Activated naive CD4-positive, alpha-beta T cell (primary cell): ENCODE measurements around the gene IGFBP6.
"Not testable (repeated sequence)": the region's sequence is repeated elsewhere in the genome, so short reads cannot be mapped to it uniquely, and the experiment has no call there.

Experiments used
- DNase-seq, 4 experiments: peaks; one replicate each; lab custom pipeline; 2025; lab: John Stamatoyannopoulos, UW

The IGFBP6 gene

DNA sequence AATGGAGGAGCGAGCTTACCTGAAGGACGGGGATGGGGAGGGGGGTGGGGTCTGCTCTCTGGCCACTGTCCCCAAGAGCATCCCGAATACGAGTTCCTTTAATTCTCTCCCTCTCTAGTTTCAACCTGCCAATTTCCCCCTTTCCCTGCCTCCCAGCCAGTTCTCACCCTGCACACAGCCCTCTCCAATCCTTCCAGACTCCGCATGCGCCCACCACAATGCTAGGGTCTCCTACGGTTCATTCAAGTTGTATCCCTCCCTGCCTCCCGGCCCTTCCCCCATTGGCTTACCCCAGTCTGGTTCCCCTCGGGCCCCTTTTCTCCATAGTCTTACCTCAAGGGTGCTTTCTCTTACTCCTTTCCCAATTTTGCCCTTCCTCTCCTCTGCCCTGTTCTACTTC, 708 bp upstream of the IGFBP6 start:
- DNase-seq, result no peak

DNA sequence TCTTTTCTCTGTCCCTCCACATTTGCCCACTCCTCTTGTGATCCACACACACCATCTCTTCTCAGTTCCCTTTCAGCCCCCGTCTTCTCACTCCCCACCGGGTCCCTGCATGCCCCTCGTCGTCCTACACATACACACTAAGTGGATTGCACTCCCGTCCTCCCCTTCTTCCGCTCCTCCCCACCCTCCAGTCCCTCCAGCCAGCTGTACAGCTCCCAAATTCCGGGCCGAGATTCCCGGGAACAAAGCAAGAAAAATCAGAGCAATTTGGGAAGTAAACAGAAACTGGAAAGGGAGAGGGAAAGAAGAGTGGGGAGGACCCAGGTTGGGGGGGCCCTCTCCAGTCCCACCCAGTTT, 282 bp upstream of the IGFBP6 start:
- DNase-seq, result no peak

DNA sequence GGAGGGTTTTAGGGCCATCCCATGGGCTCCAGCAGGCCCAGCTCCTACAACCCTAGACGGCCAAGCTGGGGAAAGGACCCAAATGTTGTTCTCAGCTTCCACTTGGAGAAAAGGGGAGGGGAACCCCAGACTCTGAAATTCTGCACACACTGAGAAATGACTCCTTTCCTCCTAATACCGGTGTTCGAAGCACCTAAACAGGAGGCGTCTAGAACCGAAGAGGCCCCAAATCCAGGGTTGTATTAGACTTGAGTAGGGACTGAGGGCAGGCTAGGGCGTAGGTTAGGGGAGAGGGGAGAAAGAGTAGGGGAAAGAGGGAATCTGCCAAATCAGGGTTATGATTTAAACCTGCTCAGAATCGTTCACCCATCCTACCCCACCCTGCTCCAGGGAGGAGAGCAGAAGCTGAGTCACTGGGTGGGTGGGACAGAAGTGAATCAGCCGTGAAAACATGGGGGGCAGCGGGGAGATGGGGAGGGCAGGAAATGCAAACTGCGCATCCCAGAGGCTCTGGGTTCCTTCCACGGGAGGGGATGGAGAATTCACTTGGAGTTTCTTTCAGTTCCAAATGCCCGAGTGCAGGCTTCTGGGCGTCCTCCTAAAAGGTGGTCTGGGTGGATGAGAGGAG, 1.0 kb downstream of the IGFBP6 start:
- DNase-seq, result no peak

DNA sequence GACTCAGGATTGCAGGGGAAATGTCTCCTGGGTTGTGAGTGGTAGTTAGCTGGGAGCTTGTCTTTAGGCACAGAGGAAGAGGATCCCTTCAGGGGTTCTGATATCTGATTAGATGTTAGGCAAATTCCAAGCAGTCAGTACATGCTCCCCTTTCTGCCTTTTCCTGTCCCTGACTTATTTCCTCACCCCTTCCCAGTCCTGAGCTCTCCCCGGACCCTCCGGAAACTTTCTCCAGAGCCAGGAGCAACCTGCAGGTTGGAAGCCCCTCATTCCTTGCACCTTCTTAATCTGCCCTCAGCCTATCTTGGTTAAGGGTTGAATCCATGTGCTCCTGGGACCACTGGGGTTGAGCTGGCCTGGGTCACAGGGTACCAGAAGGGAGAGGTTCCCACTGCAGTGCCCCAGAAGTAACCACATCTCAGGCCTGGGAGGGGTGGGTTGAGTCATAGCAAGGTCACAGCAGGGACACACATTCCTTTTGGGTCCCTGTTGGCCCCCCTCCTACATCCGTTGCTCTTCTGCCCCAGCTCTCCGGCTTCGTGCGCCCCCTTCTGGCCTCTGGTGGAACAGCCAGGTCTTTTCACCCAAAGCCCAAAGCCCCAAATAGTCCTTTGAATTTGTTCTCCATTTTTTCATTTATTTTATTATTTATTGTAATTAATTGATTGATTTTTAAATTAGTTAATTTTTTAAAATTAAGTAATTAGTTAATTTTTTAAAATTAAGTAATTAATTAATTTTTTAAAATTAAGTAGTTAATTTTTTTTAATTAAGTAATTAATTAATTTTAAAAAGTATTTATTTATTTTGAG, 1.8 kb downstream of the IGFBP6 start:
- DNase-seq, result peak; percentile 79 to 86 (median 85)

DNA sequence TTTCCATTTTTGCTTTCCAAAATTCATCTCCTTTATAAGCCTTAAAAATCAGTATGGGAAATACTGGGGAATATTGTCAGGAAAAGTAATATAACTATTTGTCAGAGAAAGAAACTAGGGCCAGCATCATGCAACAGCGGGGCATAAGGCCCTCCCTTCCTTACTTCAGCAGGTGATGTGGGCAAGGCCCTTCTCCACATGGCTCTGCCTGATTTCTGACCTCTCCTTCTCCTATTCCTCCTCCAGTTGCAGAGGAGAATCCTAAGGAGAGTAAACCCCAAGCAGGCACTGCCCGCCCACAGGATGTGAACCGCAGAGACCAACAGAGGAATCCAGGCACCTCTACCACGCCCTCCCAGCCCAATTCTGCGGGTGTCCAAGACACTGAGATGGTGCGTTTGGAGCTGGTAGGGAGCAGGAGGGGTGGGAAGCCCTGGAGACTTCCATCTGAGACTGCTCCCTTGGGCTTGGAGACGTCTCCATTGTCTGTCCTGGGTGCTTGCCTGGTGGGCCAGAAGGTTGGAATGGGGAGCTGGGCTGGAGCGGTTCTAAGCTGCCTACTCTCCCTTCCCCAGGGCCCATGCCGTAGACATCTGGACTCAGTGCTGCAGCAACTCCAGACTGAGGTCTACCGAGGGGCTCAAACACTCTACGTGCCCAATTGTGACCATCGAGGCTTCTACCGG, 3.1 kb downstream of the IGFBP6 start:
- no peak for DNase-seq

DNA sequence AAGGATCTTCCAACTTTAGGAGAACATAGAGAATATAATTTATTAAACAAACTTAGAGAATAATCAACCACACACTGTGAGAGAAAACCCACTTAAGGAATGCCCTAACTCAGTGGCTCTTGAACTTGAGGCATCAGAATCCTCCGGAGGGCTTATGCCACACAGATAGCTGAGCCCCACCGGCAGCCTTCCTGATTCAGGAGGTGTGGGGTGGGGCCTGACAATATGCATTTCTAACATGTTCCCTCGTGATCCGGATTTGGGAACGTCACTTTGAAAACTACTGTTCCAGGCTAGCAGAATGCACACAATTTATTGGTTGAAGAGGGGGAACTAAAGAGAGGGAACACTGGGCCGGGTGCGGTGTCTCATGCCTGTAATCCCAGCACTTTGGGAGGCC, 3.8 kb downstream of the IGFBP6 start:
- no peak for DNase-seq

DNA sequence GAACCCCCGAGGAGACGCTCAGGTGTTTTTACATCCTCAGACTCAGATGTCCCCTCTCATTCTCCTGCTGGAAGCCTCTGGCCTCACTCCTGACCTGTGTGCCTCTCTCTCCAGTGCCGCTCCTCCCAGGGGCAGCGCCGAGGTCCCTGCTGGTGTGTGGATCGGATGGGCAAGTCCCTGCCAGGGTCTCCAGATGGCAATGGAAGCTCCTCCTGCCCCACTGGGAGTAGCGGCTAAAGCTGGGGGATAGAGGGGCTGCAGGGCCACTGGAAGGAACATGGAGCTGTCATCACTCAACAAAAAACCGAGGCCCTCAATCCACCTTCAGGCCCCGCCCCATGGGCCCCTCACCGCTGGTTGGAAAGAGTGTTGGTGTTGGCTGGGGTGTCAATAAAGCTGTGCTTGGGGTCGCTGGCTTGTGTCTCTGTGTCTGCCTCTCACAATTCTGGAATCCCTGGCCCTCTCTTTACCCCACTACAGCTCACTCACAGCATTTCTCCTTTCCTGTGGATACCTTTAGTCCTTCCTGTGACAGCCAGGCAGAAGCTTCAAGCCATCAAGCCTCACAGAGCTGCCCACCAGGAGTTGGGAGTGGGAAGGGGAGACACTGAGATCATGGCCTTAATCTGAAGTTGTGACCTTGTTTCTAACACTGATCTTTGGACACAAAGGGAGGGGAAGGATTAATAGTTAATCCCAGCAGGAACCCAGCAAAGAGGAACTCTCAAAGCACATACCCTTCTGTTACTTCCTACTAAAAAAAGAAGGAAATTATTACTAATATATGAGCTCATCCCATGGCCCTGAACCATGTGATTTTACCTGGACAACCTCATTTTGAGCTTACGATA, 4.7 kb downstream of the IGFBP6 start:
- no peak for DNase-seq

DNA sequence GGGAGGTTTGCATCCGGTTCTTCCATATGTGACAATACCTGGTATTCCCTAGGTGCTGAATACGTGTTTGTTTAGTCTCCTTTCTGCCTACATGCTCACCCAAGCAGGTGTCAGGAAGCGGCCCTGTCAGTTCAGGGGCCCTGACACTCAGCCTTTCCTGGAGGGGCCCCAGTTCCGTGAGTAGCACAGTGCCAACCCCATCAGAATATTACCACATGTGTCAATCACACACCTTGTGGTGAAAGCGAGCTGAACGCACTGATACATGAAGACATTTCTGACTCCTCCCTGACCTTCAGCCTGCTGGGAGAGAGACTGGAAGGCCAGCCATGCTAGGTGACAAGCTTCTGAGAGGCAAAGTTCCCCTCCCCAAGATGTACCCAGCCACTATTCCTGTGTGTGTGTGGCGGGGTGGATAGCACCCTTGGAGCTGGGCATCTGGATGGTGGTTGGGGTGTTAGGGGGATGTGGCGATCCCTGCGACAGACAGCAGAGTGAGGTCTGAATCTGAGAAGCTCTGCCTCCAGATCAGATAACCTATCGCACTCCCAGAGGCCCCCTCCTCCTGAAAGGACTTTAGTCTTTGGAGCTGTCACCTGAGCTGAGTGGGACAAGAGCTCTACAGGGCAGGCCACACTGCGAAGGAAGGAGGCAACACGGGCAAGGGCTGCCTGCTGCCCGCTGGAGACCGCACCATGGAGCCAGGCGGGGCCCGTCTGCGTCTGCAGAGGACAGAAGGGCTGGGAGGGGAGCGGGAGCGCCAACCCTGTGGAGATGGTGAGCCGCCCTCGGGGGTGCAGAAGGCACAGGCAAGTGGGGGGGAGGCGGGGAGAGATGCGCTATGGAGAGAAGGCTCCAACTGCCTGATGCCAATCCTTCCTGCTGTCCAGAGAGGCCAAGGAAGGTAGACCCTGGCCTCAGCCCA, 5.7 kb downstream of the IGFBP6 start, which contains the start of gene SOAT2:
Gene SOAT2 (plus strand): TSS at position 604 of the 925 bp plus-strand sequence. CDS start 92 bp downstream, at position 696.
- DNase-seq, result peak in 1 of 4 experiments; percentile 21

DNA sequence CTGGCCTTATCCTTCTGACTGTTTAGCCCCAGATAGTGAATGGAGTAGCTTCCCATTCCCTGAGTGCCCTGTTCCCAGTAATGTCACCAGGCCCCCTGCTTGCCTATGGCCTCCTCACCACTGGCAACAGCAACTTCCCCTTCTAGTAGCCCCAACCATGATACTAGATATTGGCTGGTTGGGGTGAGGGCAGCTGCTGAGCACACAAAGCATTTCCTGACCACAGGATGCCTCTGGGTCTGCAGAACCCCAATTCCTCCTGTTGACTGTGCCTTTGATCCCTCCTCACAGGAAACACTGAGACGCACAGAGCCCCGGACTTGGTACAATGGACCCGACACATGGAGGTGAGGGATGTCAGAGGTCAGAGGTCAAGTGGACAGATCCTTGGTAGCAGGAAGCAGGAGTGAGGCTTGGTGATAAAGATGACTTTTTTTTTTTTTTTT, 6.4 kb downstream of the IGFBP6 start:
- DNase-seq, result no peak

DNA sequence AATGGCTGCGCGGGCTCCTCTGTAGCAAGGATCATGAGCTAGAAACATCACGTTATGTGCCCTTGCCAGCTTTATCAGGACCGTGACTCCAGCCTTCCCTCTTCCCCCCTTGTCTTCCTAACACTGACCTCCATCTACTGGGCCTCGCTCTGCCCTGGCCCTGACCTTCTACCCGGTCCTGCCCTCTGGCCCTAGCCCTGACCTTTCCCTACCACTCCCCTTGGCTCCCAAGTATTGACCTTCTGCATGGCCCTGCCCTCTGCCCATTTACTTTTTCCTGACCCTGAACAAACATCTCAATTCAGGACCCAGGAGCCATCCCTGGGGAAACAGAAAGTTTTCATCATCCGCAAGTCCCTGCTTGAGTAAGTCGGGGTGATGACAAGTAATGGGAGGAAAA, 7.8 kb downstream of the IGFBP6 start:
- no peak for DNase-seq

DNA sequence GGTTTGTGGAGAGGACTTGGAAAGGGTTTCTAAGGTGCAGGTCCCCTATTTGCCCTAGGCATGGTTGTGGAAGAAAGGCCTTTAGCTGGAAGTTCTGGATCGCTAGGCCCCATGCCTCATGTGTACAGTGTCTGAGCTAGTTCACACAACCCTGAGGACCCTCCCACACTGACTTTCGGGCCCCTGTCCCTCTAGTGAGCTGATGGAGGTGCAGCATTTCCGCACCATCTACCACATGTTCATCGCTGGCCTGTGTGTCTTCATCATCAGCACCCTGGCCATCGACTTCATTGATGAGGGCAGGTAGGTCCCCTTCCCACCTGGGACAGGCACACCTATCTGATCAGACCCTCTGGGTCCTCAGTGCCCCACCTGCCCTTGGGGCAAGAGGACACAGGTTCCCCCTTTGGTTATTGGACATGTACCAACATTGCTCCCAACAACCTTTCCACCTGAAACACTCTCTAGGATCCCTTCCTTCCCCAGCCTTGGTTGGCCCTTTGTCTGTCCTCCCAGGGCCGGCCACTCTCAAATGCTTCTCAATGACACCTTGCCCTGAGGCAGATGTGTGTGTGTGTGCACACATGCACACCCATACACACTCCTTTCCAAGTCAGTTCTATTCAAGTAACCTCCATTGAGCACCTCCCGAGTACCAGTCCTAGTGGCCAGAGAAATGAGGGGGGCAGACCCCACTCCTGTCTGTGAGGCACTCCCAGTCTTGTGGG, 8.4 kb downstream of the IGFBP6 start:
- no peak for DNase-seq

DNA sequence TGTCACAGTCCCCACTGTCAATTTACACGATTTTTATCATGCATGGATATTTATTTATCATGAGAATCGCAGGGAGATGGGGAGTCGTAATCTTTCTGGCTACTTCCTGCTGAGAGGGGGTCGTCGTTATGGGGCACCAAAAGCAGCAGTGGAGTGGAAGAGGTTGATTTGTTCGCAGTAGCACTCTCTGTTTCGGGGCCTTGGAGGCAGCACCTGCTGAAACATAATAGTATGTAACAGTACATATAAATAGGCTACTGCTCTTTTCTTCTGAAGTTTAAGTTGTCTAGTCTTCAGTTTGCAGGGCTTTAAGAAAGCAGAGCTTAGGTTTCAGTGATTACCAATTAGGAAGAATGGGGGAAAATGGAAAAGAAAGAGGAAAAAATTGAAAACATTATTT, 9.7 kb downstream of the IGFBP6 start:
- no peak for DNase-seq

DNA sequence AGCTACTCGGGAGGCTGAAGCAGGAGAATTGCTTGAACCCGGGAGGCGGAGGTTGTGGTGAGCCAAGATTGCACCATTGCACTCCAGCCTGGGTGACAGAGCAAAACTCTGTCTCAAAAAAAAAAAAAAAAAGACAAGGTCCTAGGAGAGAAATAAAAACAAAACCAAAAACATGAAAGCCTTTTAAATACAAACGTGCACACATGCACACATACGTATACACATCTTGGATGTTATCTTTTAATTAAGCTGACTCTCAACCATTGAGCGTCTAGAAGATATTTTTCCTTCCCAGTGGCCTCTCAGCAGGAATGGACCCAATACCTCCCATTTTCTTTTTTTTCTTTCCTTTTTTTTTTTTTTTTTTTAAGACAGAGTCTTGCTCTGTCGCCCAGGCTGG, 15.0 kb downstream of the IGFBP6 start:
- not testable (repeated sequence) for DNase-seq

DNA sequence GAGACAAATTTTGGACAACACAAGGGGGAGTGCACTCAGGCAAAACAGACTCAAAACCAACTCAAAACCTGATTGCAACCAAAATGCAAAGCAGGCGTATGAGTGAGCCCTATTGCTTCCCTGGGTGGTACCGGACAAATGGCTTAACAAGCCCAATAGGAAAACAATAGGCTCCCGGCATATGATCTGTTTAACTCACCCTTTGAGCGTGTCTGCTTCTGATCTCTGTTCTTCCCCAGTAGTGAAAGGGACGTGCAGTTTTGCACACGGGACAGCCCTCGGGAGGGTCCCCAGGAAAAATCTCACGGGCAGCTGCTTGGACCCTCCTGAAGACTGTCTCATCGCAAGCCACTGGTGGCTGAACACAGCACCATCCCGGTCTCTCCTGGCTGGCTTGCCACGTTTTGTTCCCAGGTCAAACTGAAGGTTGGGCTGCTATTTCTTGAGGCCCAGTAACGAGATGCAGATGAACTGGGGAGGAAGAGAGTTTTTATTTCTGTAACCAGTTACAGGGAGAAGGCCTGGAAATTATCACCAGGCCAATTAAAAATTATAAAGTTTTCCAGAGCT, 15.8 kb downstream of the IGFBP6 start:
- DNase-seq, result no peak

DNA sequence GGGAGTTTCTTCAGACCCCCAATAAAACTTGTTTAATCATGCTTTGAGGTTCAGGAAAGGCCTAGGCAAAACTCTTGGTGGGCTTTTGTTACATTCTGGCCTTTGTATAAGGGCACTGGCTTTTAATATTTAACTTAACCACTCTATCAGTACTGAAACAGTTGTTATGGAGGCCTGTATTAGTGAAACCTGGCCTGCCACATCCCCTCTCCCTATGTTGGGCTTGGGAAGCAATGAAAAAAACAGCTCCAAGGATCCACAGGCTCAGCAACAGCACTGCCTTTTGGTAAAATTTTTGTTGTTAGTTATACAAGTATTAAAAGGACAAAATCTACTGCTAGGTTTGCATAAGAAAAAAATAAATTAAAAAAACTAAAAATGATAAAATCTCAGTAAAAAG, 16.5 kb downstream of the IGFBP6 start:
- DNase-seq, result no peak

DNA sequence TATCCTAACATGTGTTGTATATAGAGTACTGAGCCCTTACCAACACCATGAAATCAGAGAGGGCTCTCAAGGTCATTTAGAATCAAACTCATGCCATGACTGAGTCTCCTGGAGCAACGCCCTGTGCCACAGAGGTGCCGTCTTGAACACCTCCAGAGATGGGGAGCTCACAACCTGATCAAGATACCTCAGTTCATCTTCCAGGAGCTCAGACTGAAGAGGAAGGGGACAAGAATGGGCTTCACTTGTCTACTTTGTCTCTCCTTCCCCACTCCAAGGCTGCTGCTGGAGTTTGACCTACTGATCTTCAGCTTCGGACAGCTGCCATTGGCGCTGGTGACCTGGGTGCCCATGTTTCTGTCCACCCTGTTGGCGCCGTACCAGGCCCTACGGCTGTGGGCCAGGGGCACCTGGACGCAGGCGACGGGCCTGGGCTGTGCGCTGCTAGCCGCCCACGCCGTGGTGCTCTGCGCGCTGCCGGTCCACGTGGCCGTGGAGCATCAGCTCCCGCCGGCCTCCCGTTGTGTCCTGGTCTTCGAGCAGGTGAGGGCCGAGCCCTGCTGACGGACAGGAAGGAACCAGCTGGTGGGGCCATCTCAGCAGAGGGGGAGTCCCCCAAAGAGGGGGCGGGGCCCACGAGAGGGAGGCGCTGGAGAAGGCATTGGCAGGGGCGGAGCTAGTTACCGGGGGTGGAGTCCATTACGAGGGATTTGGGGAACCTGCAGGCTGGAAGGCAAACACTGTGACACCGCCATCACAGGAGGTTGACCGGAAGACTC, 17.8 kb downstream of the IGFBP6 start:
- no peak for DNase-seq

DNA sequence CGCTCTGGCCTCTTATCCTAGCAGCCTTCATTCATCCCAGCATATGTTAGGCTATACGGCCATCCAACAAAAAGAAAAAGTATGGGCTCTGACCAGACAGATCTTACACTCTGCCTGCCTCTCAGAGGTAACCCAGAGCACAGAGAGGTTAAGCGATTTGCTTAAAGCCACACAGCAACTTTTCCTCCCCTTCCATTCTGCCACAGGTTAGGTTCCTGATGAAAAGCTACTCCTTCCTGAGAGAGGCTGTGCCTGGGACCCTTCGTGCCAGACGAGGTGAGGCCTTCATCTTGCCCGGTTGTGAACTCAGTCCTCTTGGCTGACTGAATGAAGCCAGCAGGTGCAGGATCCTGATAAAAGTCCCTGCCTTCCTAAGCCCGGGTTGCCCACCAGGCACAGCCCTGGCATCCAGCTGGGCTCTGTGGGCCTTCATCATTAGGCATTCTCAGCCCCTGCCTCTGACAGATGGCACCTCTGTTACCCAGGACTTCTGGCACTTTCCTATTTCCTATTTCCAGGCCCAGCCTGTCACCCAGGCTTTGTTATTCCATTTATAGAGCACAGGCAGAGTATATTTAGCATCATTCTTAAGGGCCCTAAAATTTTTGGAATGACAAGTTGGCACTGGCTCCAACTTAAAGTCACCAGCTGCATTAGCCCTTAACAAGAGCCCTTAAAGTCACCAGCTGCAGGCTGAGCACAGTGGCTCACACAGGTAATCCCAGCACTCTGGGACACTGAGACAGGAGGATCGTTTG, 18.6 kb downstream of the IGFBP6 start:
- no peak for DNase-seq

DNA sequence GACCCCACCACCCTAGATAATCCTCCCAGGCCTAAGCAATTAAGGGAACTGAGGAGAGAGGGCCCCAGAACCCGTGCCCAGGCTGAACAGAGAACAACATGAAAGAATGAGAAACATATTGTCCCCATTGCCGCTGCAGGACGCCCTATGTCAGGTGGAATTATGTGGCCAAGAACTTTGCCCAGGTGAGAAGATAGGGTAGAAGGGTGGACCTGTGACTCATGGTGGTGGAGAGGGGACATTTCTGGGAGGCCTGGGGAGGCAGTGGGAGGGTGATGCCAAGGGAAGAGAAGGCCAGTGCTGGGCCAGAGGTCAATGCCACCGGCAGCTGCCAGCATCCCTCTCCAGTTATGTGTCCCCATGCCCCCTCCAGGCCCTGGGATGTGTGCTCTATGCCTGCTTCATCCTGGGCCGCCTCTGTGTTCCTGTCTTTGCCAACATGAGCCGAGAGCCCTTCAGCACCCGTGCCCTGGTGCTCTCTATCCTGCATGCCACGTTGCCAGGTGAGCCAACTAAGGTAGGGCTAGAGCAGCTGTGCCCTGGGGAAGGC, 21.4 kb downstream of the IGFBP6 start:
- no peak for DNase-seq
